Measurements from ENCODE around the gene LRRC56.

GRCh38 chr11:567629-568292, 30.4 kb downstream of the LRRC56 start:
- TF ChIP-seq CTCF (optimal IDR thresholded peaks at IDR 0.05 in 1 of 3, IDR thresholded peaks at IDR 0.05 in 1 of 3, conservative IDR thresholded peaks at IDR 0.05 in 1 of 3; ENCODE audit: extremely low read depth in 1 of 3, insufficient read depth in 2 of 3, low read length in 3 of 3) (no peak), EZH2 (IDR thresholded peaks at IDR 0.05; ENCODE audit: low read length) (no peak)
